Right atrium auricular region (tissue), 2 donors: ENCODE data around the gene PNLDC1. TPM values are rescaled to one million over a fixed set of nuclear protein-coding genes. Genes with fewer than 3 reads are reported as not detected.
"Not testable (repeated sequence)": the region's sequence is repeated elsewhere in the genome, so short reads cannot be mapped to it uniquely, and the experiment has no call there.

Experiments
- DNase-seq: peaks from one replicate; pipeline ENCODE4 v3.0.0-alpha.2; 2019; ENCODE audit warnings: low spot score
- H3K27ac ChIP-seq, 2 donors: fragments of 200-600 bp; sonication (generic); 1 replicate in 1 of 2; 2 replicates in 1 of 2; pipeline ENCODE4 v1.5.1; 2016 to 2019
- H3K27me3 ChIP-seq, 2 donors: fragments of 200-600 bp; sonication (generic); one replicate each; pipeline versions ENCODE4 v1.5.1 to v1.6.0; 2017 to 2019
- H3K36me3 ChIP-seq: fragments of 200-600 bp; sonication (generic); one replicate; pipeline ENCODE4 v1.5.1; 2016
- H3K4me1 ChIP-seq, 2 donors: fragments of 200-600 bp; sonication (generic); one replicate each; pipeline versions ENCODE4 v1.5.1 to v1.6.0; 2017 to 2019
- H3K4me3 ChIP-seq, 2 donors: fragments of 200-600 bp; sonication (generic); 1 replicate in 1 of 2; 2 replicates in 1 of 2; pipeline ENCODE4 v1.5.1; 2017 to 2019; ENCODE audit warnings: mild to moderate bottlenecking in 1 of 2, moderate library complexity in 1 of 2
- H3K9me3 ChIP-seq, 2 donors: fragments of 200-600 bp; sonication (generic); one replicate each; pipeline ENCODE4 v1.5.1; 2019
- total RNA-seq, 2 donors: library from RNA; depleted of rRNA; stranded (reverse); fragments of >200 nt; gene quantifications; one replicate each; pipeline ENCODE4 v1.1.0, GENCODE V29; 2016
- TF ChIP-seq, protein P1 (sequence below), 2 donors: fragments of 200-600 bp; sonication (generic); IDR thresholded peaks; one replicate each; pipeline ENCODE4 v1.5.1; 2019; ENCODE audit warnings: antibody characterized with exemption in 2 of 2

Gene PNLDC1
- total RNA-seq, 2 donors from 2014 or later = 0.33 TPM; not detected in 1

DNA sequence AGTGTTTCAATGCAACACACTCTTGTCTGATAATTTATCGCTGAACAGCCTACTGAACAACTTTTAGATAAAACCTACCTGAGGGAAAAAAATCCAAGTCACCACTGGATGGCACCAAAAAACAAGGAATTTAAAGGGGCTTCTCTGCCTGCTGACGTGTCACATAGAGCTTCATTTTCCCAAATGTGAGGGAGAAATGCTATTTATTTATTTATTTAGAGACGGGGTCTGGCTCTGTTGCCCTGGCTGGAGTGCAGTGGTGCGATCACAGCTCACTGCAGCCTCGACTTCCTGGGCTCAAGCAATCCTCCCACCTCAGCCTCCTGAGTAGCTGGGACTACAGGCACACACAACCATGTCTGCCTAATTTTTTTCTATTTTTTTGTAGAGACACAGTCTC is 63.3 kb downstream of the PNLDC1 start:
- DNase-seq = peak; percentile 57
- not testable (repeated sequence) for H3K4me1 ChIP-seq, H3K4me3 ChIP-seq, H3K27me3 ChIP-seq, H3K27ac ChIP-seq, H3K36me3 ChIP-seq, H3K9me3 ChIP-seq
- TF ChIP-seq, protein P1, sequence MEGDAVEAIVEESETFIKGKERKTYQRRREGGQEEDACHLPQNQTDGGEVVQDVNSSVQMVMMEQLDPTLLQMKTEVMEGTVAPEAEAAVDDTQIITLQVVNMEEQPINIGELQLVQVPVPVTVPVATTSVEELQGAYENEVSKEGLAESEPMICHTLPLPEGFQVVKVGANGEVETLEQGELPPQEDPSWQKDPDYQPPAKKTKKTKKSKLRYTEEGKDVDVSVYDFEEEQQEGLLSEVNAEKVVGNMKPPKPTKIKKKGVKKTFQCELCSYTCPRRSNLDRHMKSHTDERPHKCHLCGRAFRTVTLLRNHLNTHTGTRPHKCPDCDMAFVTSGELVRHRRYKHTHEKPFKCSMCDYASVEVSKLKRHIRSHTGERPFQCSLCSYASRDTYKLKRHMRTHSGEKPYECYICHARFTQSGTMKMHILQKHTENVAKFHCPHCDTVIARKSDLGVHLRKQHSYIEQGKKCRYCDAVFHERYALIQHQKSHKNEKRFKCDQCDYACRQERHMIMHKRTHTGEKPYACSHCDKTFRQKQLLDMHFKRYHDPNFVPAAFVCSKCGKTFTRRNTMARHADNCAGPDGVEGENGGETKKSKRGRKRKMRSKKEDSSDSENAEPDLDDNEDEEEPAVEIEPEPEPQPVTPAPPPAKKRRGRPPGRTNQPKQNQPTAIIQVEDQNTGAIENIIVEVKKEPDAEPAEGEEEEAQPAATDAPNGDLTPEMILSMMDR (IDR thresholded peaks at IDR 0.05) = peak; percentile 31 to 71

DNA sequence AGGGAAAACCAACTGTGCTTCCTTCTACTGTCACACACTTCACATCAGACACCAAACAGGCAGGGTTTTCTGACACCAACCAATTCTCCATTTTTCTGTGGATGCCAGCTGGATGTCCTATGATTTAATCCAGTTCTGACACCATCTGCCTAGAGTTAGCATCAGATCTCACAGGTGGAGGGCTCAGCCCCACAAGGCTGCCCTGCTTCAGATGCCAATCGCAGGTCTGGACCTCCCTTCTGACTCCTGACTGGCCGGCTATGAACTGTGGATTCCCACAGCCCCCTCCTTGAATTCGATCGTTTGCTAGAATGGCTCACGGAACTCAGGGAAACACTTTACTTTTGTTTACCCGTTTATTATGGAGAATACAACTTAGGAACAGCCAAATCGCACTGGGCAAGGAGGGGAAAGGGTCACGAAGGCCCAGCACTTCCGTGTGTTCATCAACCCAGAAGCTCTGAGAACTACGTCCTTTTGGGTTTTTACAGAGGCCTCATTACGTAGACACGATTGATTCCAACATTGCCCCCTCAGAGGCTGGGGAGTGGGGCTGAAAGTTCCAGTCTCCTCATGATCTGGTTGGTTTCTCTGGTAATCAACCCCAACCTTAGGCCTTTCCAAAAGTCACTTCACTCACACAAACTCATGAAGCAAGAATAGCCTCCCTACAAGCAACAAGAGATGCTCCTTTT is 65.3 kb downstream of the PNLDC1 start:
- Histone ChIP-seq H3K9me3 (no peaks in the 10 kb centered on the region), H3K4me1 (no peaks in the 10 kb centered on the region), H3K36me3 (no peaks in the 10 kb centered on the region), H3K4me3 (no peak overlapping the region), H3K27me3 (no peaks in the 10 kb centered on the region), H3K27ac (no peak overlapping the region)
- DNase-seq = peak; percentile 30
- TF ChIP-seq, protein P1 (IDR thresholded peaks at IDR 0.05) = no peak

DNA sequence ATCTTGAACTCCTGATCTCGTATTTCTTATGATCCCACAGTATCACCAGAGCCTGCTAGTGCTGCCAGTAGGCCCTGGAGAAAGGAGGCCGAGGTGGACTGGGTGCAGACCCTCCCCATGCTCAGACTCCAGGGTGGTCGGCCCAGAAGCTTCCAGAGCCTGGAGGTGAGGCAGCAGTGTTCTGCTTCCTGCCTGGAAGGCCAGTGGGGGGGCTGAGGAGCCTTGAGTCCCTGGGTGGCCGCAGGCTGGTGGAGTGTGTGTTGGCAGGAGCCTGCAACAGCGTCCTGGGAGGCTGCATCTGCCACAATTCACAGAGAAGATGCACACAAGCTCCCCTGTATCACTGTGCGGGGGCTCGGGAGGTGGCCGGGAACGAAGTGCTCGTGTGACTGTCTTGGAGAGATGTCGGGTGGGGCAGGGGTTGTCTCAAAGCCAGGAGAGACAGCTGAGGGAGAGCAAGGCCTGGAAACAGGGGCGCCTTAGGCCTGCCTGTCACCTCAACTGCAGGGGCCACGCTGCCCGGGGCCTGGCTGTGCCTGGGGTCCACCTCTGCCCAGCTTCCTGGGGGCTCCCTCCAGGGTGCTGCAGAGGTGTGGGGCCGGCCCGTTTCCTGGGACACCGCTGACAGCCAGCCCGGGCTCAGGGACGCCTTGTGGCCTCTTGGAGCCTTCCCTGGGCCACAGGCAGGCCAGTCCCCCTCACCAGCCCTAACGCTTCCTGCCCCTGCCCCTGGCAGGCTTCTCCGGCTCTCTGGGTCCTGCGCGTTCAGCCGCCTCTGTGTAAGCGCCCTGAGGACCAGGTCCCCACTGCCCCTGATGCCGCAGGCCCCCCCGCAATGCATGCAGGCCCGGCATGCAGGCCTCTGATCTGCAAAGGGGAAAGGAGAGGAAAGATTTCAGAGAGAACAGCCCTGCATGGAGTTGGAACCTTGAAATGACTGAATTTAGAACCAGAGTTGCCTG is 66.5 kb downstream of the PNLDC1 start:
- TF ChIP-seq, protein P1 (IDR thresholded peaks at IDR 0.05) = no peak
- no peaks in the 10 kb centered on the region for H3K4me1 ChIP-seq
- H3K4me3 ChIP-seq = no peak overlapping the region
- H3K36me3 ChIP-seq = no peaks in the 10 kb centered on the region
- H3K27ac ChIP-seq = no peak overlapping the region
- DNase-seq = no peak
- H3K27me3 ChIP-seq = no peaks in the 10 kb centered on the region
- H3K9me3 ChIP-seq = no peaks in the 10 kb centered on the region

Other genes starting within 250 kb of the PNLDC1 start
- 100 to 1,000 TPM; 243 to 555 TPM for gene SOD2, start 107.0 kb upstream of the PNLDC1 start, total RNA-seq
- 10 to 100 TPM; 43.4 to 45.3 TPM for gene WTAP, start 72.8 kb upstream of the PNLDC1 start, total RNA-seq
- 1 to 10 TPM; 1.5 to 1.6 TPM for gene ACAT2, start 38.2 kb upstream of the PNLDC1 start, total RNA-seq
- 100 to 1,000 TPM; 101 to 102 TPM for gene TCP1, start 10.7 kb upstream of the PNLDC1 start, total RNA-seq
- gene MRPL18, start 9.8 kb upstream of the PNLDC1 start, total RNA-seq = 10 to 100 TPM; 62.3 to 66.0 TPM
- not detected for gene MAS1, start 90.7 kb downstream of the PNLDC1 start, total RNA-seq
- 10 to 100 TPM; 47.9 to 48.9 TPM for gene IGF2R, start 168.8 kb downstream of the PNLDC1 start, total RNA-seq